ENCODE measurements around the gene TBC1D10A.

GRCh38 chr22:30332551-30332950, 5.8 kb upstream of the TBC1D10A start:
- TF ChIP-seq CTCF (IDR thresholded peaks at IDR 0.05), result no peak
- no peak for TF ChIP-seq EP300 (IDR thresholded peaks at IDR 0.05)
- TF ChIP-seq POLR2A (IDR thresholded peaks at IDR 0.05), result no peak

All from tibial nerve (tissue), 4 donors.